H1 (cell line): ENCODE results near the gene BAZ2B. TPM values are rescaled to one million over a fixed set of nuclear protein-coding genes. Genes with fewer than 3 reads are reported as not detected.

ENCODE experiments used
- ATF2 ChIP-seq: IDR thresholded peaks from 2 replicates; pipeline ENCODE4 v1.6.1; 2012; ENCODE audit warnings: low read length, inconsistent platforms
- CBX5 ChIP-seq: fragments of 300-800, 300-1000 bp; sonication (generic); IDR thresholded peaks from 2 replicates; pipeline ENCODE4 v1.7.1; 2016; ENCODE audit warnings: antibody characterized with exemption, low read length, low read depth
- TEAD4 ChIP-seq: IDR thresholded peaks from 2 replicates; pipeline ENCODE4 v1.6.1; 2012; ENCODE audit warnings: low read depth, low read length, inconsistent platforms, mixed read lengths
- polyA plus RNA-seq, 7 experiments: library from polyadenylated mRNA; depleted of rRNA in 3 of 7; stranded (reverse) in 5 of 7; unstranded in 2 of 7; fragments of >200 nt in 5 of 7; fragments of 200-250 nt in 2 of 7; gene quantifications; 1 replicate in 5 of 7; 2 replicates in 1 of 7; 4 replicates in 1 of 7; pipeline versions ENCODE4 v1.2.1 to v1.2.3, GENCODE V29; 2011 to 2013; ENCODE audit warnings: missing spikeins in 2 of 7, mixed read lengths in 2 of 7
- total RNA-seq: library from RNA; stranded (reverse); fragmentation: NEBNext Ultra II Directional; extraction: Animal tissue kit (Norgen Biotek cat#: 25700); gene quantifications from 2 replicates; pipeline ENCODE4 v1.2.1, GENCODE V29; 2021
- TF ChIP-seq, protein P1 (sequence below): fragments of 300-600 bp; sonication (generic); IDR thresholded peaks from 2 replicates; pipeline ENCODE4 v1.7.1; 2012; ENCODE audit warnings: low read length, moderate library complexity, mild to moderate bottlenecking, inconsistent platforms; ENCODE audit not compliant: insufficient replicate concordance

Gene BAZ2B
- total and polyA plus RNA-seq, 2 of the 8 experiments (the other 6 are each of a cell fraction or from before 2014, with no cell fraction given): 15.2 to 46.3 TPM

DNA sequence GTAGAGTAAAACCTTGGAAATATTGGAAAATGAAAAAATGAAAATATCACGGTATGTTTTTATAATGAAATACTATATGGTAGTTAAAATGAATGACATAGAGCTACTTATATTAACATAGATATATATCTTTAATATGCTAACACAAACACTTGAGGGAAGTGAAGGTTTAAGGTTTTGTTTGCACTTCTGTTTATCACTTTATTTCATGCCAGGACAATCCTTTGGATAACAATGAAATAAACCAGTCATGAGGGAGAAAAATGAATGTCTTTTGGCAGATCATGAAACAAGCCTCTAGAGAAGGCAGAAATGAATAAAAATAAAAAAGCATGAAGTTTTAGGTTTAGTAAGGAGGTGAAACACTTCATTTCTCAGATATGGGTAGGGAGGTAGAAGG, 89.9 kb downstream of the BAZ2B start (continued):
- TF ChIP-seq, protein P1, sequence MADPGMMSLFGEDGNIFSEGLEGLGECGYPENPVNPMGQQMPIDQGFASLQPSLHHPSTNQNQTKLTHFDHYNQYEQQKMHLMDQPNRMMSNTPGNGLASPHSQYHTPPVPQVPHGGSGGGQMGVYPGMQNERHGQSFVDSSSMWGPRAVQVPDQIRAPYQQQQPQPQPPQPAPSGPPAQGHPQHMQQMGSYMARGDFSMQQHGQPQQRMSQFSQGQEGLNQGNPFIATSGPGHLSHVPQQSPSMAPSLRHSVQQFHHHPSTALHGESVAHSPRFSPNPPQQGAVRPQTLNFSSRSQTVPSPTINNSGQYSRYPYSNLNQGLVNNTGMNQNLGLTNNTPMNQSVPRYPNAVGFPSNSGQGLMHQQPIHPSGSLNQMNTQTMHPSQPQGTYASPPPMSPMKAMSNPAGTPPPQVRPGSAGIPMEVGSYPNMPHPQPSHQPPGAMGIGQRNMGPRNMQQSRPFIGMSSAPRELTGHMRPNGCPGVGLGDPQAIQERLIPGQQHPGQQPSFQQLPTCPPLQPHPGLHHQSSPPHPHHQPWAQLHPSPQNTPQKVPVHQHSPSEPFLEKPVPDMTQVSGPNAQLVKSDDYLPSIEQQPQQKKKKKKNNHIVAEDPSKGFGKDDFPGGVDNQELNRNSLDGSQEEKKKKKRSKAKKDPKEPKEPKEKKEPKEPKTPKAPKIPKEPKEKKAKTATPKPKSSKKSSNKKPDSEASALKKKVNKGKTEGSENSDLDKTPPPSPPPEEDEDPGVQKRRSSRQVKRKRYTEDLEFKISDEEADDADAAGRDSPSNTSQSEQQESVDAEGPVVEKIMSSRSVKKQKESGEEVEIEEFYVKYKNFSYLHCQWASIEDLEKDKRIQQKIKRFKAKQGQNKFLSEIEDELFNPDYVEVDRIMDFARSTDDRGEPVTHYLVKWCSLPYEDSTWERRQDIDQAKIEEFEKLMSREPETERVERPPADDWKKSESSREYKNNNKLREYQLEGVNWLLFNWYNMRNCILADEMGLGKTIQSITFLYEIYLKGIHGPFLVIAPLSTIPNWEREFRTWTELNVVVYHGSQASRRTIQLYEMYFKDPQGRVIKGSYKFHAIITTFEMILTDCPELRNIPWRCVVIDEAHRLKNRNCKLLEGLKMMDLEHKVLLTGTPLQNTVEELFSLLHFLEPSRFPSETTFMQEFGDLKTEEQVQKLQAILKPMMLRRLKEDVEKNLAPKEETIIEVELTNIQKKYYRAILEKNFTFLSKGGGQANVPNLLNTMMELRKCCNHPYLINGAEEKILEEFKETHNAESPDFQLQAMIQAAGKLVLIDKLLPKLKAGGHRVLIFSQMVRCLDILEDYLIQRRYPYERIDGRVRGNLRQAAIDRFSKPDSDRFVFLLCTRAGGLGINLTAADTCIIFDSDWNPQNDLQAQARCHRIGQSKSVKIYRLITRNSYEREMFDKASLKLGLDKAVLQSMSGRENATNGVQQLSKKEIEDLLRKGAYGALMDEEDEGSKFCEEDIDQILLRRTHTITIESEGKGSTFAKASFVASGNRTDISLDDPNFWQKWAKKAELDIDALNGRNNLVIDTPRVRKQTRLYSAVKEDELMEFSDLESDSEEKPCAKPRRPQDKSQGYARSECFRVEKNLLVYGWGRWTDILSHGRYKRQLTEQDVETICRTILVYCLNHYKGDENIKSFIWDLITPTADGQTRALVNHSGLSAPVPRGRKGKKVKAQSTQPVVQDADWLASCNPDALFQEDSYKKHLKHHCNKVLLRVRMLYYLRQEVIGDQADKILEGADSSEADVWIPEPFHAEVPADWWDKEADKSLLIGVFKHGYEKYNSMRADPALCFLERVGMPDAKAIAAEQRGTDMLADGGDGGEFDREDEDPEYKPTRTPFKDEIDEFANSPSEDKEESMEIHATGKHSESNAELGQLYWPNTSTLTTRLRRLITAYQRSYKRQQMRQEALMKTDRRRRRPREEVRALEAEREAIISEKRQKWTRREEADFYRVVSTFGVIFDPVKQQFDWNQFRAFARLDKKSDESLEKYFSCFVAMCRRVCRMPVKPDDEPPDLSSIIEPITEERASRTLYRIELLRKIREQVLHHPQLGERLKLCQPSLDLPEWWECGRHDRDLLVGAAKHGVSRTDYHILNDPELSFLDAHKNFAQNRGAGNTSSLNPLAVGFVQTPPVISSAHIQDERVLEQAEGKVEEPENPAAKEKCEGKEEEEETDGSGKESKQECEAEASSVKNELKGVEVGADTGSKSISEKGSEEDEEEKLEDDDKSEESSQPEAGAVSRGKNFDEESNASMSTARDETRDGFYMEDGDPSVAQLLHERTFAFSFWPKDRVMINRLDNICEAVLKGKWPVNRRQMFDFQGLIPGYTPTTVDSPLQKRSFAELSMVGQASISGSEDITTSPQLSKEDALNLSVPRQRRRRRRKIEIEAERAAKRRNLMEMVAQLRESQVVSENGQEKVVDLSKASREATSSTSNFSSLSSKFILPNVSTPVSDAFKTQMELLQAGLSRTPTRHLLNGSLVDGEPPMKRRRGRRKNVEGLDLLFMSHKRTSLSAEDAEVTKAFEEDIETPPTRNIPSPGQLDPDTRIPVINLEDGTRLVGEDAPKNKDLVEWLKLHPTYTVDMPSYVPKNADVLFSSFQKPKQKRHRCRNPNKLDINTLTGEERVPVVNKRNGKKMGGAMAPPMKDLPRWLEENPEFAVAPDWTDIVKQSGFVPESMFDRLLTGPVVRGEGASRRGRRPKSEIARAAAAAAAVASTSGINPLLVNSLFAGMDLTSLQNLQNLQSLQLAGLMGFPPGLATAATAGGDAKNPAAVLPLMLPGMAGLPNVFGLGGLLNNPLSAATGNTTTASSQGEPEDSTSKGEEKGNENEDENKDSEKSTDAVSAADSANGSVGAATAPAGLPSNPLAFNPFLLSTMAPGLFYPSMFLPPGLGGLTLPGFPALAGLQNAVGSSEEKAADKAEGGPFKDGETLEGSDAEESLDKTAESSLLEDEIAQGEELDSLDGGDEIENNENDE: no peak
- TF ChIP-seq ATF2: no peak
- no peak for TF ChIP-seq CBX5
- TF ChIP-seq TEAD4: no peak
